ENCODE measurements around the gene MOB2.
"Not testable (repeated sequence)": the region's sequence is repeated elsewhere in the genome, so short reads cannot be mapped to it uniquely, and the experiment has no call there.

MOB2 gene

GRCh38 chr11:1439341-1439740 lies 47.2 kb downstream of the MOB2 start:
- no peak for DNase-seq

- no peak for DNase-seq
These were observed 47.6 kb downstream of the MOB2 start for GRCh38 chr11:1438967-1439330.

- no peak for DNase-seq
These were observed 48.2 kb downstream of the MOB2 start for GRCh38 chr11:1438261-1438966.

GRCh38 chr11:1437500-1437899 lies 49.1 kb downstream of the MOB2 start:
- DNase-seq: no peak

GRCh38 chr11:1436468-1437039 lies 50.0 kb downstream of the MOB2 start:
- DNase-seq: no peak

- DNase-seq: no peak
These were observed 50.6 kb downstream of the MOB2 start for GRCh38 chr11:1435820-1436467.

- not testable (repeated sequence) for DNase-seq
These were observed 51.1 kb downstream of the MOB2 start for GRCh38 chr11:1435479-1435819.

- no peak for DNase-seq
These were observed 52.5 kb downstream of the MOB2 start for GRCh38 chr11:1433977-1434640.

GRCh38 chr11:1433568-1433967 lies 53.0 kb downstream of the MOB2 start:
- DNase-seq: no peak

GRCh38 chr11:1428762-1429316 lies 57.7 kb downstream of the MOB2 start:
- no peak for DNase-seq

- DNase-seq: no peak
These were observed 61.1 kb downstream of the MOB2 start for GRCh38 chr11:1425439-1425838.

GRCh38 chr11:1425006-1425405 lies 61.6 kb downstream of the MOB2 start:
- DNase-seq: no peak

GRCh38 chr11:1423406-1423805 lies 63.2 kb downstream of the MOB2 start:
- DNase-seq: not testable (repeated sequence)

GRCh38 chr11:1422981-1423380 lies 63.6 kb downstream of the MOB2 start:
- DNase-seq: no peak

GRCh38 chr11:1422481-1422880 lies 64.1 kb downstream of the MOB2 start:
- DNase-seq: no peak

GRCh38 chr11:1421291-1421690 lies 65.3 kb downstream of the MOB2 start:
- DNase-seq: no peak

GRCh38 chr11:1419811-1420210 lies 66.8 kb downstream of the MOB2 start:
- no peak for DNase-seq

All from NCI-H748 treated with DMSO at 0.1 percent for 48 hours (cell line).